ENCODE data around the gene NRXN2. TPM values are rescaled to one million over a fixed set of nuclear protein-coding genes. Genes with fewer than 3 reads are reported as not detected.
A peak's percentile ranks its signal among the peaks of the same experiment; 100 is the strongest.

NRXN2 gene
- total and polyA plus RNA-seq, 2 of the 13 experiments (the other 11 are each of a cell fraction or from before 2014, with no cell fraction given): not detected

- TF ChIP-seq ZNF136 (CRISPR knock-in tag; IDR thresholded peaks at IDR 0.05; ENCODE audit: low read depth) (no peak), CBX2 (IDR thresholded peaks at IDR 0.05; ENCODE audit: low read depth, low read length) (no peak), CBX2 (CRISPR knock-in tag; IDR thresholded peaks at IDR 0.05; ENCODE audit: low read depth) (0 out of 2 replicates have a peak, but pooled peaks have one; percentile 55), RCOR2 (CRISPR knock-in tag; IDR thresholded peaks at IDR 0.05) (peak; percentile 49; the same call in 1 of the 2 replicates), CHD2 (IDR thresholded peaks at IDR 0.05; ENCODE audit: low read depth, low read length) (peak; percentile 59; the same call in 1 of the 2 replicates), ZNF703 (CRISPR knock-in tag; IDR thresholded peaks at IDR 0.05; ENCODE audit: borderline replicate concordance) (no peak), NR2F6 (IDR thresholded peaks at IDR 0.05) (peak; percentile 84), NR2F6 (CRISPR knock-in tag; IDR thresholded peaks at IDR 0.05) (peak; percentile 68), HNF1A (IDR thresholded peaks at IDR 0.05; ENCODE audit: low read depth) (peak; percentile 47; the same call in 1 of the 2 replicates), HNF1A (CRISPR knock-in tag; IDR thresholded peaks at IDR 0.05; ENCODE audit: borderline replicate concordance) (peak; percentile 31; the same call in 1 of the 2 replicates), NAIF1 (CRISPR knock-in tag; IDR thresholded peaks at IDR 0.05; ENCODE audit: borderline replicate concordance) (no peak)
Measured at GRCh38 chr11:64566042-64566914, 156.7 kb downstream of the NRXN2 start (continued).
